OCI-LY7 (cell line): ENCODE measurements around the gene TGFBR2.

ENCODE experiments used
- CTCF ChIP-seq: fragments of 200-600 bp; sonication (generic); conservative IDR thresholded peaks from 2 replicates; pipeline ENCODE4 v1.5.1; 2014; ENCODE audit warnings: mild to moderate bottlenecking, antibody characterized with exemption, low read length, moderate library complexity, mixed read lengths
- EZH2phosphoT487 ChIP-seq: fragments of 200-600 bp; sonication (generic); IDR thresholded peaks from 2 replicates; pipeline ENCODE4 v1.6.1; 2018; ENCODE audit warnings: low read depth, borderline replicate concordance, mild to moderate bottlenecking, mixed run types, antibody characterized with exemption, low read length, moderate library complexity, mixed read lengths

GRCh38 chr3:30634761-30635735 lies 28.6 kb downstream of the TGFBR2 start:
- TF ChIP-seq CTCF (no peak), EZH2phosphoT487 (no peak)
